Thyroid gland (tissue), 4 donors: ENCODE measurements around the gene ATL1. TPM values are rescaled to one million over a fixed set of nuclear protein-coding genes. Genes with fewer than 3 reads are reported as not detected.
A peak's percentile ranks its signal among the peaks of the same experiment; 100 is the strongest.

Source experiments
- DNase-seq, 2 donors: peaks; one replicate each; pipeline ENCODE4 v3.0.0-alpha.2; 2019
- H3K27ac ChIP-seq, 3 donors: fragments of 200-600 bp; sonication (generic); 1 replicate in 2 of 3; 2 replicates in 1 of 3; pipeline ENCODE4 v1.5.1; 2016 to 2019; ENCODE audit warnings: mild to moderate bottlenecking in 1 of 3, moderate library complexity in 1 of 3
- H3K27me3 ChIP-seq: fragments of 200-600 bp; sonication (generic); one replicate; pipeline ENCODE4 v1.5.1; 2019
- H3K36me3 ChIP-seq, 2 donors: fragments of 200-600 bp; sonication (generic); one replicate each; pipeline ENCODE4 v1.5.1; 2016 to 2019
- H3K4me1 ChIP-seq, 2 donors: fragments of 200-600 bp; sonication (generic); one replicate each; pipeline ENCODE4 v1.5.1; 2017 to 2019
- H3K4me3 ChIP-seq, 3 donors: fragments of 200-600 bp; sonication (generic); replicated peaks in 1 of 3; 1 replicate in 2 of 3; 2 replicates in 1 of 3; pipeline ENCODE4 v1.5.1; 2016; ENCODE audit warnings: mild to moderate bottlenecking in 1 of 3
- H3K9me3 ChIP-seq: fragments of 200-600 bp; sonication (generic); one replicate; pipeline ENCODE4 v1.5.1; 2017
- POLR2A ChIP-seq, 2 donors: fragments of 450-650 bp; IDR thresholded peaks; one replicate each; pipeline ENCODE4 v1.6.1; 2017; ENCODE audit warnings: antibody characterized with exemption in 2 of 2, mild to moderate bottlenecking in 2 of 2, moderate library complexity in 1 of 2
- WGBS, 2 donors: methylation state at CpG; one replicate each; pipeline ENCODE4 v1.1.5; 2017; 5-methylcytosine and 5-hydroxymethylcytosine counted together
- intact Hi-C: fragments of 100-400 bp; cut with DNase I; formaldehyde crosslinking; loops from one replicate; pipeline ENCODE4 v1.15.1; 2023
- total RNA-seq, 4 donors: library from RNA; depleted of rRNA; stranded (reverse); fragments of >200 nt; gene quantifications; one replicate each; pipeline ENCODE4 v1.2.3, GENCODE V29; 2016
- TF ChIP-seq, protein P1 (sequence below), 6 experiments: fragments of 200-600 bp in 3 of 6; fragments of 450-650 bp in 3 of 6; sonication (generic) in 3 of 6; IDR thresholded peaks; one replicate each; pipeline ENCODE4 v1.5.1; 2016 to 2019; ENCODE audit warnings: antibody characterized with exemption in 6 of 6, mild to moderate bottlenecking in 2 of 6, inconsistent platforms in 1 of 6, moderate library complexity in 1 of 6

Gene ATL1
- total RNA-seq, result 1 to 10 TPM; 2.1 to 5.4 (median 4.6) TPM

DNA sequence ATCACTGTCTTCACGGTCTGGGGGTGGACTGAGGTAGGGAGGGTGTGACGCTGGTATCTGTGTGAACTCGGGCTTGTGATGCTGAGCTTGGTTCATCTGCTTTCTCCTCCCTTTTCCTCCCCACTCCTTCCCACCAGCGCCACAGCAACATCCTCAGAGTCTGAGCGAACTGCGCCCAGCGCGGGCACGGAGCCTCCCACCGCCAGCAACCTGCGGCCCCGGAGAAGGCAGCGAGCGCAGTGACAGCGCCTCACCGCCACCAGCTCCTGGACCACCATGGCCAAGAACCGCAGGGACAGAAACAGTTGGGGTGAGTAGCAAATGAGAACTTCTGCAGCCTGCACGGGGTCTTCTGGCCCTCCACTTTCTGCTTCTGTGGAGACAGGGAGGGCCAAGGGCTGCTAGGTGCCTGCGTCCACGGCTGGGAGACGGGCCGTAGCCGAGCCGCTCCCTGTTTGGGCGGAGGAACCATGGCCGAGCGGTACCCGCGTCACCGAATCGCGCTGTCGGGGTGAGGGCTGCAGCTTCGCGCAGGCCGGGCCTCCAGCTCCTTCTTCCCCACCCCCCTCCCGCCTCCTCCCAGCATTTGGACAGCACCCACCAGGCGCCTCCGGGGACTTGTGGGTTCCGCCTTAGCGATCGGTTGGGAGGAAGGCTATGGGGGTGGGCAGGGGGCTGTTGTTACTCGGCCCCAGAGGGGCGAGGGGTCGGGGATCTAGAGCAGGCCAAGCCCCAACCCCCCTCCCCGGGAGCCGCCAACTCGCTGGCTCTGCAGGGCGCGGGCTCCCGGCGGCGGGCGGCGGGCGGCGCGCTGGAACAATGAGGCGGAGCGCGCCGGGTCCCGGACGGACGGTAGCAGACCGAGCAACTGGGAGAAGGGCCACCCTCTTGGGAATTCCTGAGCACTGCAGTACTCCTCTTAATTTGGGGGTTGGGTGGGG, at the start of gene ATL1:
Gene ATL1 (plus strand): TSS at position 156 of the 941 bp plus-strand sequence. CDS start 121 bp downstream, at position 277.
- intact Hi-C loops, result no loop called here

GRCh38 chr14:50510157-50510556, 49.8 kb upstream of the ATL1 start:
- no peak overlapping the region for H3K27ac ChIP-seq
- no peak for TF ChIP-seq POLR2A (IDR thresholded peaks at IDR 0.05)
- TF ChIP-seq, protein P1, sequence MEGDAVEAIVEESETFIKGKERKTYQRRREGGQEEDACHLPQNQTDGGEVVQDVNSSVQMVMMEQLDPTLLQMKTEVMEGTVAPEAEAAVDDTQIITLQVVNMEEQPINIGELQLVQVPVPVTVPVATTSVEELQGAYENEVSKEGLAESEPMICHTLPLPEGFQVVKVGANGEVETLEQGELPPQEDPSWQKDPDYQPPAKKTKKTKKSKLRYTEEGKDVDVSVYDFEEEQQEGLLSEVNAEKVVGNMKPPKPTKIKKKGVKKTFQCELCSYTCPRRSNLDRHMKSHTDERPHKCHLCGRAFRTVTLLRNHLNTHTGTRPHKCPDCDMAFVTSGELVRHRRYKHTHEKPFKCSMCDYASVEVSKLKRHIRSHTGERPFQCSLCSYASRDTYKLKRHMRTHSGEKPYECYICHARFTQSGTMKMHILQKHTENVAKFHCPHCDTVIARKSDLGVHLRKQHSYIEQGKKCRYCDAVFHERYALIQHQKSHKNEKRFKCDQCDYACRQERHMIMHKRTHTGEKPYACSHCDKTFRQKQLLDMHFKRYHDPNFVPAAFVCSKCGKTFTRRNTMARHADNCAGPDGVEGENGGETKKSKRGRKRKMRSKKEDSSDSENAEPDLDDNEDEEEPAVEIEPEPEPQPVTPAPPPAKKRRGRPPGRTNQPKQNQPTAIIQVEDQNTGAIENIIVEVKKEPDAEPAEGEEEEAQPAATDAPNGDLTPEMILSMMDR (IDR thresholded peaks at IDR 0.05), result no peak
- no peak overlapping the region for H3K4me3 ChIP-seq
- no peaks in the 10 kb centered on the region for H3K27me3 ChIP-seq
- 92% methylated on average over 7 of the region's 7 CpGs for WGBS, 2 donors
- H3K36me3 ChIP-seq, result no peaks in the 10 kb centered on the region
- H3K9me3 ChIP-seq, result no peaks in the 10 kb centered on the region
- H3K4me1 ChIP-seq, result no peaks in the 10 kb centered on the region
- DNase-seq, result no peak
- intact Hi-C loops, result no loop called here

More for the DNA sequence above, at the start of gene ATL1:
- Histone ChIP-seq H3K4me3 (peak within 1 kb of the TSS; percentile 61 to 72 (median 70)), H3K27me3 (no peaks in the 10 kb centered on the region), H3K27ac (peak within 1 kb of the TSS; percentile 56 to 88 (median 88)), H3K9me3 (no peaks in the 10 kb centered on the region), H3K36me3 (no peaks in the 10 kb centered on the region), H3K4me1 (peaks cover 0 to 9% of the 10 kb centered on the region in 2 donors)
- DNase-seq, result peak; percentile 72 to 74
- TF ChIP-seq POLR2A (IDR thresholded peaks at IDR 0.05), result peak in 1 of 2 donors; percentile 46
- TF ChIP-seq, protein P1 (IDR thresholded peaks at IDR 0.05), result peak in 1 of 6 experiments; percentile 11
- WGBS, 2 donors, result 0 to 2% methylated on average over 30 to 37 of the region's 66 CpGs

- Histone ChIP-seq H3K27ac (no peak overlapping the region), H3K27me3 (no peaks in the 10 kb centered on the region), H3K9me3 (no peaks in the 10 kb centered on the region), H3K4me3 (no peak overlapping the region), H3K36me3 (no peaks in the 10 kb centered on the region), H3K4me1 (peaks cover 0 to 6% of the 10 kb centered on the region in 2 donors)
- TF ChIP-seq, protein P1 (IDR thresholded peaks at IDR 0.05), result no peak
- no peak for TF ChIP-seq POLR2A (IDR thresholded peaks at IDR 0.05)
- intact Hi-C loops, result no loop called here
- no peak for DNase-seq
- 95% methylated on average over 4 of the region's 4 CpGs for WGBS, 2 donors
Observed at GRCh38 chr14:50512463-50512862, 47.5 kb upstream of the ATL1 start.

DNA sequence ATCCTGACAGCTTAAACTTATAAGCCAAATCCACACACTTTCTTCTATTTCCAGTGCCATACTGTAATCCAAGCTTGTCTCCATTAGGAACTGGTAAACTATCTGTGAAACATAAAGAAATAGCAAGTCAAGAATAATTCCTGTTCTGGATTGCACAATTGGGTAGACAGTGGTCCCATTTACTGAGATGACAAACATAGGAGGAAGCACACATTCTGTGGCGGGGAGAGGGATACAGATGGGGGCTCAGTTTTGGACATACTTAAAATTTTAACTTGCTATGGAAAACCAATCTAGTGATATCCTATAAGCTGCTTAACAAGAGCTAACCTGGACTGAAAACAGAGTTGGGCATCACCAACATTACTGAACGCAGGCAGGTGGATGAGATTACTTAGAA, 43.9 kb upstream of the ATL1 start:
- Histone ChIP-seq H3K36me3 (no peaks in the 10 kb centered on the region), H3K27ac (no peak overlapping the region), H3K4me1 (peaks cover 0 to 13% of the 10 kb centered on the region in 2 donors), H3K27me3 (no peaks in the 10 kb centered on the region), H3K4me3 (no peak overlapping the region), H3K9me3 (no peaks in the 10 kb centered on the region)
- TF ChIP-seq, protein P1 (IDR thresholded peaks at IDR 0.05), result no peak
- no peak for TF ChIP-seq POLR2A (IDR thresholded peaks at IDR 0.05)
- 96 to 98% methylated on average over 2 of the region's 2 CpGs for WGBS, 2 donors
- intact Hi-C loops, result no loop called here
- no peak for DNase-seq
